GM12891 (cell line): Measurements from ENCODE around the gene HTT.

Experiments
- DNase-seq: peaks from one replicate; pipeline ENCODE4 v3.0.0; 2011; ENCODE audit warnings: low spot score; ENCODE audit not compliant: insufficient read length
- FAIRE-seq: peaks from 2 replicates; lab custom pipeline; 2011; peaks lifted over from hg19 to GRCh38; lab: Jason Lieb, UNC
- PAX5 ChIP-seq: IDR thresholded peaks from 2 replicates; pipeline ENCODE4 v1.6.1; 2011; ENCODE audit warnings: low read length, moderate library complexity, mild to moderate bottlenecking; ENCODE audit not compliant: insufficient read depth, severe bottlenecking
- POLR2A ChIP-seq: IDR thresholded peaks from 2 replicates; pipeline ENCODE4 v1.6.1; 2011; ENCODE audit warnings: low read depth, low read length, control low read depth
- POLR2AphosphoS5 ChIP-seq: IDR thresholded peaks from 2 replicates; pipeline ENCODE4 v1.6.1; 2011; ENCODE audit warnings: low read depth, low read length, control low read depth
- POU2F2 ChIP-seq: IDR thresholded peaks from 2 replicates; pipeline ENCODE4 v1.6.1; 2011; ENCODE audit warnings: low read depth, mild to moderate bottlenecking, control low read depth, low read length, moderate library complexity
- SPI1 ChIP-seq: IDR thresholded peaks from 2 replicates; pipeline ENCODE4 v1.6.1; 2011; ENCODE audit warnings: low read depth, low read length, control low read depth
- TAF1 ChIP-seq: IDR thresholded peaks from 2 replicates; pipeline ENCODE4 v1.6.1; 2011; ENCODE audit warnings: low read depth, low read length, control low read depth

Gene HTT

GRCh38 chr4:3250956-3251690 is 176.6 kb downstream of the HTT start:
- DNase-seq (no peak), FAIRE-seq (no peak)
- TF ChIP-seq POLR2A: no peak
- TF ChIP-seq POU2F2: no peak

GRCh38 chr4:3251691-3252479 is 177.4 kb downstream of the HTT start:
- no peak for DNase-seq
- no peak for FAIRE-seq

GRCh38 chr4:3252480-3252828 is 178.0 kb downstream of the HTT start:
- DNase-seq (no peak), FAIRE-seq (no peak)
- no peak for TF ChIP-seq POLR2AphosphoS5
- TF ChIP-seq SPI1: no peak
- no peak for TF ChIP-seq POLR2A
- no peak for TF ChIP-seq TAF1
- TF ChIP-seq POU2F2: no peak
- no peak for TF ChIP-seq PAX5

More at GRCh38 chr4:3251691-3252479, 177.4 kb downstream of the HTT start:
- TF ChIP-seq PAX5 (no peak), POLR2AphosphoS5 (no peak), SPI1 (no peak), POU2F2 (no peak), TAF1 (no peak)

GRCh38 chr4:3252831-3253641 is 178.6 kb downstream of the HTT start:
- no peak for TF ChIP-seq TAF1
- TF ChIP-seq POU2F2: no peak
- no peak for TF ChIP-seq PAX5
- TF ChIP-seq POLR2A: no peak
- TF ChIP-seq POLR2AphosphoS5: no peak
- no peak for TF ChIP-seq SPI1
- DNase-seq (no peak), FAIRE-seq (no peak)

- TF ChIP-seq POLR2AphosphoS5 (no peak), POU2F2 (no peak), TAF1 (no peak), SPI1 (no peak), POLR2A (no peak), PAX5 (no peak)
- FAIRE-seq (no peak), DNase-seq (no peak)
Measured at GRCh38 chr4:3253808-3254207, 179.3 kb downstream of the HTT start.

GRCh38 chr4:3254302-3255131 is 180.0 kb downstream of the HTT start:
- FAIRE-seq (no peak), DNase-seq (no peak)
- TF ChIP-seq POLR2A (no peak), PAX5 (no peak), POU2F2 (no peak), TAF1 (no peak), POLR2AphosphoS5 (no peak), SPI1 (no peak)

GRCh38 chr4:3255611-3256186 is 181.2 kb downstream of the HTT start:
- DNase-seq (no peak), FAIRE-seq (no peak)
- TF ChIP-seq POLR2AphosphoS5: no peak
- no peak for TF ChIP-seq TAF1
- no peak for TF ChIP-seq POU2F2
- no peak for TF ChIP-seq PAX5
- no peak for TF ChIP-seq SPI1
- TF ChIP-seq POLR2A: no peak

- FAIRE-seq (no peak), DNase-seq (peak; percentile 4)
- TF ChIP-seq PAX5: no peak
- TF ChIP-seq POU2F2: no peak
- no peak for TF ChIP-seq POLR2AphosphoS5
- no peak for TF ChIP-seq SPI1
- no peak for TF ChIP-seq POLR2A
- no peak for TF ChIP-seq TAF1
Measured at GRCh38 chr4:3256230-3257102, 182.0 kb downstream of the HTT start.
